Ishikawa (cell line): ENCODE measurements around the gene ITGBL1.

ENCODE experiments used
- CEBPB ChIP-seq: IDR thresholded peaks from 2 replicates; pipeline ENCODE4 v1.6.1; 2012
- CREB1 ChIP-seq: IDR thresholded peaks from 2 replicates; pipeline ENCODE4 v1.6.1; 2012; ENCODE audit warnings: low read depth
- EGR1 ChIP-seq: IDR thresholded peaks from 2 replicates; pipeline ENCODE4 v1.6.1; 2012
- EP300 ChIP-seq: IDR thresholded peaks from 2 replicates; pipeline ENCODE4 v1.6.1; 2012; ENCODE audit warnings: borderline replicate concordance
- FOXM1 ChIP-seq: IDR thresholded peaks from 2 replicates; pipeline ENCODE4 v1.6.1; 2012; ENCODE audit warnings: low read depth, borderline replicate concordance
- NFIC ChIP-seq: IDR thresholded peaks from 2 replicates; pipeline ENCODE4 v1.6.1; 2012
- RAD21 ChIP-seq: IDR thresholded peaks from 2 replicates; pipeline ENCODE4 v1.6.1; 2012; ENCODE audit warnings: low read depth
- TAF1 ChIP-seq: IDR thresholded peaks from 2 replicates; pipeline ENCODE4 v1.6.1; 2012; ENCODE audit warnings: low read depth, mild to moderate bottlenecking
- TCF12 ChIP-seq: IDR thresholded peaks from 2 replicates; pipeline ENCODE4 v1.6.1; 2012; ENCODE audit warnings: low read depth
- TEAD4 ChIP-seq: IDR thresholded peaks from 2 replicates; pipeline ENCODE4 v1.6.1; 2012
- YY1 ChIP-seq: IDR thresholded peaks from 2 replicates; pipeline ENCODE4 v1.6.1; 2012; ENCODE audit warnings: low read depth
- ZBTB7A ChIP-seq: IDR thresholded peaks from 2 replicates; pipeline ENCODE4 v1.6.1; 2012; ENCODE audit warnings: low read depth
- TF ChIP-seq, protein P1 (sequence below): IDR thresholded peaks from 2 replicates; pipeline ENCODE4 v1.6.1; 2012
- TF ChIP-seq, protein P2 (sequence below): IDR thresholded peaks from 2 replicates; pipeline ENCODE4 v1.6.1; 2012; ENCODE audit warnings: low read depth, mild to moderate bottlenecking
- TF ChIP-seq, protein P3 (sequence below): IDR thresholded peaks from 2 replicates; pipeline ENCODE4 v1.6.1; 2012

Gene ITGBL1

DNA sequence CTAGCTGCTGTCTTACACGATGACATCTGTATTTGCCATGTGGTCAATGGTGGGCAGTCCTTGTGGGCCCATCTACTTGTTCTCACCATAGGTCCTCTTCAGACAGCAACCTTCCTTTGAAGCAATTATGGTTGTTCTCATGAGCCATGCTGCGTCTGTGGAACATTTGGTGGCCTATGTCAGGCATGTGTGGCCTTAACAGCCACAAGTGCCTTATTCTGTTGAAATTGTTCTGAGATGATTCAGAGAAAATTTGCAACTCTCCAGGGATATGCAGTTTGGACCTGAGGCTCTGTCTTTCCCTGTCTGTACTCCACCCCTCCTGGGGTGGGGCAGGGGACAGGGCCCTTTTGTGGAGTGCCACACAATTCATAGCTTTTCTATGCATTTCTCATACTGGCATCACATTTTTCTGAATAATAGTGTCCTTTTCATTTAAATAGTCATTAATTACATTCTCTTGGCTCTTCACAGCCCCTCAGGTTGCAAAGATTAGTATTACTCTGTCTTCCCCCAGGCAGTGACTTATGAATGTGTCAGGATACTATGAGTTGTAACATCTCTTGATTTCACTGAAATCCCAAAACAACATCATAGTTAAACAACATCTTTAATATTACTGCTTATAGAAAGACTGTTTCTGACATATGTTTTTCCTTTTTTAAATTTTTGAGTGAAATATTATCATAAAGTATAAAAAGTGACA, 102.1 kb downstream of the ITGBL1 start:
- TF ChIP-seq TAF1 (no peak), EGR1 (no peak), TCF12 (no peak), CEBPB (no peak), EP300 (no peak), RAD21 (no peak), TEAD4 (no peak), YY1 (no peak), ZBTB7A (no peak), NFIC (no peak)
- TF ChIP-seq, protein P1, sequence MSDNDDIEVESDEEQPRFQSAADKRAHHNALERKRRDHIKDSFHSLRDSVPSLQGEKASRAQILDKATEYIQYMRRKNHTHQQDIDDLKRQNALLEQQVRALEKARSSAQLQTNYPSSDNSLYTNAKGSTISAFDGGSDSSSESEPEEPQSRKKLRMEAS = no peak

DNA sequence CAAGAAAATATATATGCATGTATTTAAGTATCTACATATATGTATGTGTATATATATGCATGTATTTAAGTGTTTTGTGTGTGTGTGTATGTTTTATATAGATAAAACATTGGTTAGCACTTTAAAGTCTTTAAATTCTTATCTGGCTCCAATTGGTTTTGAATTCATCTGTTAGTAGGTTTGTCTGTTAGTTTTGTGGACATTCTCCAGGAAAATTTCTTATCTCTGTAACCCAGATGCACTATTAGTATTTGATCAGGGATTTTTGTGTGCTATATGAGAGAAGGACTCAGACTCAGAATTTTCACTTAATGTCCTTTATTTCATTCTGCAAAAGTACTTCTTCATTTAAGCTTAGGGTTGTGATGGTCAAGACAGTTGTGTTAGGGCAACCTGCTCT, 103.1 kb downstream of the ITGBL1 start:
- no peak for TF ChIP-seq TCF12
- TF ChIP-seq, protein P2, sequence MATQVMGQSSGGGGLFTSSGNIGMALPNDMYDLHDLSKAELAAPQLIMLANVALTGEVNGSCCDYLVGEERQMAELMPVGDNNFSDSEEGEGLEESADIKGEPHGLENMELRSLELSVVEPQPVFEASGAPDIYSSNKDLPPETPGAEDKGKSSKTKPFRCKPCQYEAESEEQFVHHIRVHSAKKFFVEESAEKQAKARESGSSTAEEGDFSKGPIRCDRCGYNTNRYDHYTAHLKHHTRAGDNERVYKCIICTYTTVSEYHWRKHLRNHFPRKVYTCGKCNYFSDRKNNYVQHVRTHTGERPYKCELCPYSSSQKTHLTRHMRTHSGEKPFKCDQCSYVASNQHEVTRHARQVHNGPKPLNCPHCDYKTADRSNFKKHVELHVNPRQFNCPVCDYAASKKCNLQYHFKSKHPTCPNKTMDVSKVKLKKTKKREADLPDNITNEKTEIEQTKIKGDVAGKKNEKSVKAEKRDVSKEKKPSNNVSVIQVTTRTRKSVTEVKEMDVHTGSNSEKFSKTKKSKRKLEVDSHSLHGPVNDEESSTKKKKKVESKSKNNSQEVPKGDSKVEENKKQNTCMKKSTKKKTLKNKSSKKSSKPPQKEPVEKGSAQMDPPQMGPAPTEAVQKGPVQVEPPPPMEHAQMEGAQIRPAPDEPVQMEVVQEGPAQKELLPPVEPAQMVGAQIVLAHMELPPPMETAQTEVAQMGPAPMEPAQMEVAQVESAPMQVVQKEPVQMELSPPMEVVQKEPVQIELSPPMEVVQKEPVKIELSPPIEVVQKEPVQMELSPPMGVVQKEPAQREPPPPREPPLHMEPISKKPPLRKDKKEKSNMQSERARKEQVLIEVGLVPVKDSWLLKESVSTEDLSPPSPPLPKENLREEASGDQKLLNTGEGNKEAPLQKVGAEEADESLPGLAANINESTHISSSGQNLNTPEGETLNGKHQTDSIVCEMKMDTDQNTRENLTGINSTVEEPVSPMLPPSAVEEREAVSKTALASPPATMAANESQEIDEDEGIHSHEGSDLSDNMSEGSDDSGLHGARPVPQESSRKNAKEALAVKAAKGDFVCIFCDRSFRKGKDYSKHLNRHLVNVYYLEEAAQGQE = no peak
- no peak for TF ChIP-seq TEAD4
- TF ChIP-seq CEBPB = no peak
- no peak for TF ChIP-seq RAD21
- TF ChIP-seq, protein P3, sequence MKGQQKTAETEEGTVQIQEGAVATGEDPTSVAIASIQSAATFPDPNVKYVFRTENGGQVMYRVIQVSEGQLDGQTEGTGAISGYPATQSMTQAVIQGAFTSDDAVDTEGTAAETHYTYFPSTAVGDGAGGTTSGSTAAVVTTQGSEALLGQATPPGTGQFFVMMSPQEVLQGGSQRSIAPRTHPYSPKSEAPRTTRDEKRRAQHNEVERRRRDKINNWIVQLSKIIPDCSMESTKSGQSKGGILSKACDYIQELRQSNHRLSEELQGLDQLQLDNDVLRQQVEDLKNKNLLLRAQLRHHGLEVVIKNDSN = no peak
- TF ChIP-seq NFIC = no peak
- TF ChIP-seq ZBTB7A = no peak
- no peak for TF ChIP-seq YY1

GRCh38 chr13:101556676-101557123, 104.2 kb downstream of the ITGBL1 start:
- TF ChIP-seq TCF12 (no peak), EGR1 (no peak), YY1 (no peak), RAD21 (no peak), CREB1 (no peak), CEBPB (no peak)
- TF ChIP-seq, protein P3 = no peak

- TF ChIP-seq TEAD4 (no peak), CEBPB (no peak), YY1 (no peak), EGR1 (no peak), RAD21 (no peak), CREB1 (no peak), EP300 (no peak), ZBTB7A (no peak)
- TF ChIP-seq, protein P3 = no peak
- TF ChIP-seq, protein P1 = no peak
These were observed 112.8 kb downstream of the ITGBL1 start for GRCh38 chr13:101565317-101565716.

DNA sequence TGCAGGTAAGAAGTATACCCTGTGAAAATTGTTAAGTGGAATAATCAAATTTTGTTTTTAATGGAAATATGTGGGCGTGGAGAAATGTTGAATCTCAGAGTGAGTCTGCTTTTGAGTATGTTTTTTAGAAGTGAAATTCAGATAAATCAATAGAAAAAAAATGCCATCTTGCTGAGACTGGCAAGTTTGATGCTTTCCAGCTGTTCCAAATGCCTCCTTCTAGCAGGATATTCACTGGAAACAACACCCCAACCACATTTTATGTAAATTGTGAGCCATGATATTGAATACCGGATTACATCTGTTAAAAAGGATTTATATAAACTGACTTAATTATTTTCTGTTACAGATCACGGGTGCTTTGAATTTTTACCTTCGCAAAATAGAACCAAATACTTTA, 115.4 kb downstream of the ITGBL1 start:
- TF ChIP-seq TAF1 = no peak
- TF ChIP-seq CREB1 = no peak
- TF ChIP-seq EGR1 = no peak
- TF ChIP-seq EP300 = no peak
- TF ChIP-seq RAD21 = no peak
- no peak for TF ChIP-seq CEBPB
- no peak for TF ChIP-seq FOXM1
- TF ChIP-seq YY1 = no peak

DNA sequence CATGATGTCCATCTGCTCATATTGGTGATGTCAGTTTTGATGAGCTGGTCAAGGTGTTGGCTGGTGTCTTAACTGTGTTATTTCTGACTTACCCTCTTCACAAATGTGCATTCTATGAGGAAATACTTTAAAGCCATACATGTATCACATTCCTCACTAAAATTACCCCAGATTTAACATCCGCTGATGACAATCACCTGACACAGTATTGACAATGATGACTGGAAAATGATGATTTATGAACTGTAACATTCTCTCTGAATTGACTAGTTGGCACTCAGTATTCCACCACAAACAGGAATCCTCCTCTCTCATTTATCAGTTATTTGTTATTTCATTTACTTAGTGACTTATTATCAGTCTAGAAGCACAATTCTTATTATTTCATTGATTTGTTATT, 117.3 kb downstream of the ITGBL1 start:
- TF ChIP-seq, protein P2 = no peak
- TF ChIP-seq, protein P1 = no peak
- no peak for TF ChIP-seq TEAD4
- no peak for TF ChIP-seq TCF12
- TF ChIP-seq CEBPB = no peak
- no peak for TF ChIP-seq TAF1
- no peak for TF ChIP-seq EP300
- TF ChIP-seq ZBTB7A = no peak
- TF ChIP-seq NFIC = no peak
- TF ChIP-seq FOXM1 = no peak
- TF ChIP-seq CREB1 = no peak
- TF ChIP-seq, protein P3 = no peak
- no peak for TF ChIP-seq RAD21
